Measurements from ENCODE around the gene ZNF845.
"Not testable (repeated sequence)": the region's sequence is repeated elsewhere in the genome, so short reads cannot be mapped to it uniquely, and the experiment has no call there.

The ZNF845 gene

GRCh38 chr19:53333463-53334449 is at the start of gene ZNF845:
ZNF845 (plus strand) TSS chr19:53333749; CDS start chr19:53341308, 7,559 bp downstream.
- Mint-ChIP-seq H3K27ac (peak within 1 kb of the TSS; percentile 89), H3K9me3 (peaks cover 30% of the 10 kb centered on the region), H3K36me3 (ENCODE audit: low read depth) (peaks cover 27% of the 10 kb centered on the region), H3K4me1 (ENCODE audit: low read depth) (peaks cover 6% of the 10 kb centered on the region), H3K27me3 (ENCODE audit: low read depth) (no peaks in the 10 kb centered on the region), H3K4me3 (peak within 1 kb of the TSS; percentile 88)

GRCh38 chr19:53285087-53285486 is 48.5 kb upstream of the ZNF845 start:
- Mint-ChIP-seq H3K4me3 (no peak overlapping the region), H3K27me3 (ENCODE audit: low read depth) (no peaks in the 10 kb centered on the region), H3K9me3 (peaks cover 47% of the 10 kb centered on the region), H3K4me1 (ENCODE audit: low read depth) (no peaks in the 10 kb centered on the region), H3K27ac (no peak overlapping the region), H3K36me3 (ENCODE audit: low read depth) (peaks cover 3% of the 10 kb centered on the region)

- no peak overlapping the region for H3K27ac Mint-ChIP-seq
- H3K4me1 Mint-ChIP-seq (ENCODE audit: low read depth) = no peaks in the 10 kb centered on the region
- peaks cover 2% of the 10 kb centered on the region for H3K36me3 Mint-ChIP-seq (ENCODE audit: low read depth)
- no peak overlapping the region for H3K4me3 Mint-ChIP-seq
- H3K9me3 Mint-ChIP-seq = peaks cover 73% of the 10 kb centered on the region
- no peaks in the 10 kb centered on the region for H3K27me3 Mint-ChIP-seq (ENCODE audit: low read depth)
Measured at GRCh38 chr19:53290758-53291549, 42.6 kb upstream of the ZNF845 start.

GRCh38 chr19:53294786-53295441 is 38.6 kb upstream of the ZNF845 start:
- Mint-ChIP-seq H3K36me3 (ENCODE audit: low read depth) (peaks cover 5% of the 10 kb centered on the region), H3K27me3 (ENCODE audit: low read depth) (no peaks in the 10 kb centered on the region), H3K4me3 (no peak overlapping the region), H3K27ac (no peak overlapping the region), H3K9me3 (peaks cover 65% of the 10 kb centered on the region), H3K4me1 (ENCODE audit: low read depth) (no peaks in the 10 kb centered on the region)

GRCh38 chr19:53301341-53301740 is 32.2 kb upstream of the ZNF845 start:
- H3K4me3 Mint-ChIP-seq; H3K27ac Mint-ChIP-seq; H3K4me1 Mint-ChIP-seq (ENCODE audit: low read depth); H3K27me3 Mint-ChIP-seq (ENCODE audit: low read depth); H3K36me3 Mint-ChIP-seq (ENCODE audit: low read depth): not testable (repeated sequence)
- peaks cover 52% of the 10 kb centered on the region for H3K9me3 Mint-ChIP-seq

- H3K36me3 Mint-ChIP-seq (ENCODE audit: low read depth) = no peaks in the 10 kb centered on the region
- no peak overlapping the region for H3K4me3 Mint-ChIP-seq
- no peaks in the 10 kb centered on the region for H3K4me1 Mint-ChIP-seq (ENCODE audit: low read depth)
- H3K9me3 Mint-ChIP-seq = peaks cover 63% of the 10 kb centered on the region
- no peak overlapping the region for H3K27ac Mint-ChIP-seq
- H3K27me3 Mint-ChIP-seq (ENCODE audit: low read depth) = no peaks in the 10 kb centered on the region
Measured at GRCh38 chr19:53308339-53308811, 25.2 kb upstream of the ZNF845 start.

- Mint-ChIP-seq H3K9me3 (peaks cover 56% of the 10 kb centered on the region), H3K27me3 (ENCODE audit: low read depth) (no peaks in the 10 kb centered on the region), H3K4me1 (ENCODE audit: low read depth) (no peaks in the 10 kb centered on the region), H3K36me3 (ENCODE audit: low read depth) (no peaks in the 10 kb centered on the region), H3K27ac (no peak overlapping the region), H3K4me3 (no peak overlapping the region)
Measured at GRCh38 chr19:53311044-53311443, 22.5 kb upstream of the ZNF845 start.

- H3K4me1 Mint-ChIP-seq (ENCODE audit: low read depth) = no peaks in the 10 kb centered on the region
- no peak overlapping the region for H3K4me3 Mint-ChIP-seq
- no peaks in the 10 kb centered on the region for H3K36me3 Mint-ChIP-seq (ENCODE audit: low read depth)
- no peaks in the 10 kb centered on the region for H3K27me3 Mint-ChIP-seq (ENCODE audit: low read depth)
- no peak overlapping the region for H3K27ac Mint-ChIP-seq
- H3K9me3 Mint-ChIP-seq = peaks cover 55% of the 10 kb centered on the region
Measured at GRCh38 chr19:53311897-53312296, 21.7 kb upstream of the ZNF845 start.

GRCh38 chr19:53328967-53329366 is 4.6 kb upstream of the ZNF845 start:
- H3K36me3 Mint-ChIP-seq (ENCODE audit: low read depth) = peaks cover 1% of the 10 kb centered on the region
- H3K9me3 Mint-ChIP-seq = peaks cover 59% of the 10 kb centered on the region
- H3K27ac Mint-ChIP-seq = no peak overlapping the region
- peaks cover 1% of the 10 kb centered on the region for H3K4me1 Mint-ChIP-seq (ENCODE audit: low read depth)
- H3K27me3 Mint-ChIP-seq (ENCODE audit: low read depth) = no peaks in the 10 kb centered on the region
- H3K4me3 Mint-ChIP-seq = peak overlapping the region; percentile 40

- H3K27ac Mint-ChIP-seq = no peak overlapping the region
- H3K36me3 Mint-ChIP-seq (ENCODE audit: low read depth) = peaks cover 17% of the 10 kb centered on the region
- peaks cover 43% of the 10 kb centered on the region for H3K9me3 Mint-ChIP-seq
- peaks cover 6% of the 10 kb centered on the region for H3K4me1 Mint-ChIP-seq (ENCODE audit: low read depth)
- H3K4me3 Mint-ChIP-seq = peak overlapping the region; percentile 88
- H3K27me3 Mint-ChIP-seq (ENCODE audit: low read depth) = no peaks in the 10 kb centered on the region
Measured at GRCh38 chr19:53332484-53332883, 1.1 kb upstream of the ZNF845 start.

- no peaks in the 10 kb centered on the region for H3K27me3 Mint-ChIP-seq (ENCODE audit: low read depth)
- H3K36me3 Mint-ChIP-seq (ENCODE audit: low read depth) = peaks cover 22% of the 10 kb centered on the region
- peak overlapping the region; percentile 88 for H3K4me3 Mint-ChIP-seq
- H3K9me3 Mint-ChIP-seq = peaks cover 37% of the 10 kb centered on the region
- H3K27ac Mint-ChIP-seq = peak overlapping the region; percentile 89
- peaks cover 6% of the 10 kb centered on the region for H3K4me1 Mint-ChIP-seq (ENCODE audit: low read depth)
Measured at GRCh38 chr19:53333066-53333462, 485 bp upstream of the ZNF845 start.

GRCh38 chr19:53344403-53344802 is 10.9 kb downstream of the ZNF845 start:
- not testable (repeated sequence) for H3K27ac Mint-ChIP-seq; H3K27me3 Mint-ChIP-seq (ENCODE audit: low read depth); H3K4me3 Mint-ChIP-seq; H3K4me1 Mint-ChIP-seq (ENCODE audit: low read depth)
- Mint-ChIP-seq H3K9me3 (peaks cover 66% of the 10 kb centered on the region), H3K36me3 (ENCODE audit: low read depth) (peaks cover 84% of the 10 kb centered on the region)

- Mint-ChIP-seq H3K9me3 (peaks cover 58% of the 10 kb centered on the region), H3K27ac (no peak overlapping the region), H3K36me3 (ENCODE audit: low read depth) (peaks cover 39% of the 10 kb centered on the region), H3K4me3 (no peak overlapping the region), H3K27me3 (ENCODE audit: low read depth) (no peaks in the 10 kb centered on the region), H3K4me1 (ENCODE audit: low read depth) (no peaks in the 10 kb centered on the region)
Measured at GRCh38 chr19:53355739-53356138, 22.2 kb downstream of the ZNF845 start.

GRCh38 chr19:53357821-53358581 is 24.5 kb downstream of the ZNF845 start:
- Mint-ChIP-seq H3K4me1 (ENCODE audit: low read depth) (no peaks in the 10 kb centered on the region), H3K36me3 (ENCODE audit: low read depth) (peaks cover 16% of the 10 kb centered on the region), H3K27me3 (ENCODE audit: low read depth) (no peaks in the 10 kb centered on the region), H3K27ac (no peak overlapping the region), H3K4me3 (no peak overlapping the region), H3K9me3 (peaks cover 53% of the 10 kb centered on the region)
